OCI-LY1 (cell line): Measurements from ENCODE around the gene LVRN.

Experiments used
- EZH2 ChIP-seq: fragments of 200-600 bp; sonication (generic), shearing (Covaris generic); IDR thresholded peaks from 2 replicates; pipeline ENCODE4 v1.8.0; 2017; ENCODE audit warnings: borderline replicate concordance, mixed run types, mild to moderate bottlenecking, antibody characterized with exemption, low read length, moderate library complexity, mixed read lengths
- TF ChIP-seq, protein P1 (sequence below): fragments of 200-600 bp; sonication (generic), shearing (Covaris generic); IDR thresholded peaks from 2 replicates; pipeline ENCODE4 v1.5.1; 2017; ENCODE audit warnings: mild to moderate bottlenecking, antibody characterized with exemption, low read length, moderate library complexity, mixed read lengths

DNA sequence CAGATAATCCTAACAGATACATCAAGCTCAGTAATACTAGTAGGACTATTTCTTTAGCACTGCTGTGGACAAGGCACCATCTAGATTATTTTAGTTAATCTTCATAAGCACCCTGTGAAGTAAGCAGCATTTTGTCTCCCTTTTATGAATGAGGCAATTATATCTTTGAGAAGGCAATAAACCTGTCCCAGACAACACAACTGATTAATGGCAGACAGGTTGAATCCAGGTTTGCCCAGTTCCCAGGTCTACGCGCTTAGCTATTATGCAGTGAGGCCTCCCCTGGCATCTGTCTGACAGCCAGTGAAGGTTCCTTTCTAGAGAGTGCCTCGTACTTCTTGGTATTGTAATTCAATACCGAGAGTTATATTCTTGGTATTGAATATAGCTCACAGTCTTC, 9.7 kb upstream of the LVRN start:
- TF ChIP-seq, protein P1, sequence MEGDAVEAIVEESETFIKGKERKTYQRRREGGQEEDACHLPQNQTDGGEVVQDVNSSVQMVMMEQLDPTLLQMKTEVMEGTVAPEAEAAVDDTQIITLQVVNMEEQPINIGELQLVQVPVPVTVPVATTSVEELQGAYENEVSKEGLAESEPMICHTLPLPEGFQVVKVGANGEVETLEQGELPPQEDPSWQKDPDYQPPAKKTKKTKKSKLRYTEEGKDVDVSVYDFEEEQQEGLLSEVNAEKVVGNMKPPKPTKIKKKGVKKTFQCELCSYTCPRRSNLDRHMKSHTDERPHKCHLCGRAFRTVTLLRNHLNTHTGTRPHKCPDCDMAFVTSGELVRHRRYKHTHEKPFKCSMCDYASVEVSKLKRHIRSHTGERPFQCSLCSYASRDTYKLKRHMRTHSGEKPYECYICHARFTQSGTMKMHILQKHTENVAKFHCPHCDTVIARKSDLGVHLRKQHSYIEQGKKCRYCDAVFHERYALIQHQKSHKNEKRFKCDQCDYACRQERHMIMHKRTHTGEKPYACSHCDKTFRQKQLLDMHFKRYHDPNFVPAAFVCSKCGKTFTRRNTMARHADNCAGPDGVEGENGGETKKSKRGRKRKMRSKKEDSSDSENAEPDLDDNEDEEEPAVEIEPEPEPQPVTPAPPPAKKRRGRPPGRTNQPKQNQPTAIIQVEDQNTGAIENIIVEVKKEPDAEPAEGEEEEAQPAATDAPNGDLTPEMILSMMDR, result no peak
- no peak for TF ChIP-seq EZH2
